AG09309 (cell line): ENCODE measurements around the gene HNRNPA2B1.

Experiments used
- DNase-seq: peaks from one replicate; pipeline ENCODE4 v3.0.0-alpha.2; 2010; ENCODE audit warnings: low read depth
- H3K4me3 ChIP-seq: 2 replicates; pipeline ENCODE4 v1.5.1; 2011; ENCODE audit warnings: mild to moderate bottlenecking, low read depth, low read length, moderate library complexity; ENCODE audit not compliant: control insufficient read depth
- TF ChIP-seq, protein P1 (sequence below): IDR thresholded peaks from 2 replicates; pipeline ENCODE4 v1.5.1; 2011; ENCODE audit warnings: mild to moderate bottlenecking, low read depth, low read length, inconsistent platforms; ENCODE audit not compliant: insufficient read depth, control insufficient read depth; ENCODE audit errors: missing control alignments

Gene HNRNPA2B1

DNA sequence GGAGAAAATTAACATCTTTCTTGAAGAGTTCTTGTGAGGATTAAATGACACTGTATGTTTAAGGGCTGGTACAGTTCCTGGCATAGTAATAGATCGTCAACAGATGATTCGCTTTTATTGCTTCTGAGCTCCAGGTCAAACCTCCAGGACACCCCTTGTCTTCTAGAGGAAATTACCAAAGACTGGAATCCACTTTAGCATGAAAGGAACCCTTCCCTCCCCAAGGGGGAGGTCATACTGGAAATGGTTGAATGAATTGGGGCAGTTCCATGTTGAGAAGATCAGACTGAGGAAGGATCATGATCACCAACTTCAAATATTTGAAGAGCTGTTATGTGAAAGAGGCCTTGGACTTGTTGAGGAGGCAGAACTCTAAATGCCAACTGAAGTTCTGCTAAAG, 39.6 kb downstream of the HNRNPA2B1 start:
- H3K4me3 ChIP-seq: no peak overlapping the region
- TF ChIP-seq, protein P1, sequence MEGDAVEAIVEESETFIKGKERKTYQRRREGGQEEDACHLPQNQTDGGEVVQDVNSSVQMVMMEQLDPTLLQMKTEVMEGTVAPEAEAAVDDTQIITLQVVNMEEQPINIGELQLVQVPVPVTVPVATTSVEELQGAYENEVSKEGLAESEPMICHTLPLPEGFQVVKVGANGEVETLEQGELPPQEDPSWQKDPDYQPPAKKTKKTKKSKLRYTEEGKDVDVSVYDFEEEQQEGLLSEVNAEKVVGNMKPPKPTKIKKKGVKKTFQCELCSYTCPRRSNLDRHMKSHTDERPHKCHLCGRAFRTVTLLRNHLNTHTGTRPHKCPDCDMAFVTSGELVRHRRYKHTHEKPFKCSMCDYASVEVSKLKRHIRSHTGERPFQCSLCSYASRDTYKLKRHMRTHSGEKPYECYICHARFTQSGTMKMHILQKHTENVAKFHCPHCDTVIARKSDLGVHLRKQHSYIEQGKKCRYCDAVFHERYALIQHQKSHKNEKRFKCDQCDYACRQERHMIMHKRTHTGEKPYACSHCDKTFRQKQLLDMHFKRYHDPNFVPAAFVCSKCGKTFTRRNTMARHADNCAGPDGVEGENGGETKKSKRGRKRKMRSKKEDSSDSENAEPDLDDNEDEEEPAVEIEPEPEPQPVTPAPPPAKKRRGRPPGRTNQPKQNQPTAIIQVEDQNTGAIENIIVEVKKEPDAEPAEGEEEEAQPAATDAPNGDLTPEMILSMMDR: no peak
- DNase-seq: no peak

DNA sequence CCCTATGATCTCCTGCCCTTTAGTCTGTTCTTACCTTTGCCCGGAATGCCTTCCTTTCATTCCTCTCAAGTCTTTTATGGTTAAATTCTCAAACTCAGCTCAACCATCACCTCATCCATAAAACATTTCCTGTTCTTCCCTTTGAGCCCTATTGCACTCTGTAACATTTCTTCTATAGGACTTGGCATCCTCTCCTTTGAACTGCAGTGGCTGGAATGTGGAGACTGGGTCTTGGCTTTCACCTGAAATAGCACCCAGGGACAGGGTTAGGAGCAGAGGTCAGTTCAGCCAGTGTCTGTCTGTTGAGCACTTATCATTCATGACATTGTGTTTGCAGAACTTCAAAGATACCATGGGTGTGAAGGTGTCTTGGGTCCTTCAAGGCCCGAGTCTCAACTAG, 41.3 kb downstream of the HNRNPA2B1 start:
- no peak overlapping the region for H3K4me3 ChIP-seq
- TF ChIP-seq, protein P1: no peak
- no peak for DNase-seq

DNA sequence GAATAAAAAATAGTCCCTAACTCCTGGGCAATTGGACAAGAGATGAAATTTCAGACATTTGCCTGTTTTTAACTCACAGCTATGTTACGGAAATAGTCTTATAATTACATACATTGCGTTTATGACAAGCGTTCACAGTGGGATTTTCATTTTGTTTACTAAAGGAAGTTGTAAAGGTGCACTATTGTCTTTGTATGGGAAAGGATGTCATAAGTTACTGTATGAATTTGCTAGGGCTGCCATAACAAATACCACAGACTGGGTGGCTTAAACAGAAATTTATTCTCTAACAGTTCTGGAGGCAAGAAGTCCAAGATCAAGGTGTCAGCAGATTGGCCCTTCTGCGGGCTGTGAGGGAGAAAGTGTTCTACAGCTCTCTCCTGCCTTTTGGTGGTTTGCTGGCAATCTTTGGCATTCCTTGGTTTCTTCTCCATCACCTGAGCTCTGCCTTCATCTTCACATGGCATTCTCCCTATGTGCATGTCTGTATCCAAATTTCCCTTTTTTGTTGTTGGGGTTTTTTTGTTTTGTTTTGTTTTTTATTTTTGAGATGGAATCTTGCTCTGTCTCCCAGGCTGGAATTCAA, 42.9 kb downstream of the HNRNPA2B1 start:
- TF ChIP-seq, protein P1: no peak
- H3K4me3 ChIP-seq: no peak overlapping the region
- no peak for DNase-seq

DNA sequence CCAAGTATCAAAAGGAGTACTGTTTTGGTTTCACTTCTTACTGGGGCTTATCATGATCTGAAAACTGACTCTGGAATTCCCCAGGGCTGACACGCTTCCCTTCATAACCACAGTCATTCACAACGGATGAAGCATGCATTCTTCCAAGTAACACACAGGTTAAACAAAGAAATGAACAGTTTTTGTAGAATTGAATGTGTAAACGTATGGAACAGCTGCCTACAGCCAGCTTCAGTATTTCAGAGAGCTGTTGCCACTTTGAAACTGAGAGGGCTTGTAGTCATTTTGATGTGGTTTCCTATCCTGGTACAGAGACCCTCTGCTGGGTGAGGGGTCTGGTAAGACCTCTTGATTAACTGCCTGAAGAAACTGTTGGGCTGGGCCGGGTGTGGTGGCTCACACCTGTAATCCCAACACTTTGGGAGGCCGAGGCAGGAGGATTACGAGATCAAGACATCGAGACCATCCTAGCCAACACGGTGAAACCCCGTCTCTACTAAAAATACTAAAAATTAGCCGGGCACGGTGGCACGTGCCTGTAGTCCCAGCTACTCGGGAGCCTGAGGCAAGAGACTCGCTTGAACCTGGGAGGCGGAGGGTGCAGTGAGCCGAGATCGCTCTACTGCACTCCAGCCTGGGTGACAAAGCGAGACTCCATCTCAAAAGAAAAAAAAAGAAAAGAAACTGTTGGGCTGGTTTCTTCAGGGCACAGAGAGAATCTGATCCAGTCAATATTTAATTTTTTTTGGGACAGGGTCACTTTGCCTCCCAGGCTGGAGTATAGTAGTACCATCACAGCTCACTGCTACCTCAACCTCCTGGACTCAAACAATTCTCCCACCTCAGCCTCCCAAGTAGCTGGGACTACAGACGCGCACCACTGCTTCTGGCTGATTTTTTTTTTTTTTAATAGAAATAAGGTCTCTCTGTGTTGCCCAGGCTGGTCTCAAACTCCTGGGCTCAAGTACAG, 43.8 kb downstream of the HNRNPA2B1 start:
- no peak overlapping the region for H3K4me3 ChIP-seq
- TF ChIP-seq, protein P1: no peak
- peak; percentile 40 for DNase-seq

DNA sequence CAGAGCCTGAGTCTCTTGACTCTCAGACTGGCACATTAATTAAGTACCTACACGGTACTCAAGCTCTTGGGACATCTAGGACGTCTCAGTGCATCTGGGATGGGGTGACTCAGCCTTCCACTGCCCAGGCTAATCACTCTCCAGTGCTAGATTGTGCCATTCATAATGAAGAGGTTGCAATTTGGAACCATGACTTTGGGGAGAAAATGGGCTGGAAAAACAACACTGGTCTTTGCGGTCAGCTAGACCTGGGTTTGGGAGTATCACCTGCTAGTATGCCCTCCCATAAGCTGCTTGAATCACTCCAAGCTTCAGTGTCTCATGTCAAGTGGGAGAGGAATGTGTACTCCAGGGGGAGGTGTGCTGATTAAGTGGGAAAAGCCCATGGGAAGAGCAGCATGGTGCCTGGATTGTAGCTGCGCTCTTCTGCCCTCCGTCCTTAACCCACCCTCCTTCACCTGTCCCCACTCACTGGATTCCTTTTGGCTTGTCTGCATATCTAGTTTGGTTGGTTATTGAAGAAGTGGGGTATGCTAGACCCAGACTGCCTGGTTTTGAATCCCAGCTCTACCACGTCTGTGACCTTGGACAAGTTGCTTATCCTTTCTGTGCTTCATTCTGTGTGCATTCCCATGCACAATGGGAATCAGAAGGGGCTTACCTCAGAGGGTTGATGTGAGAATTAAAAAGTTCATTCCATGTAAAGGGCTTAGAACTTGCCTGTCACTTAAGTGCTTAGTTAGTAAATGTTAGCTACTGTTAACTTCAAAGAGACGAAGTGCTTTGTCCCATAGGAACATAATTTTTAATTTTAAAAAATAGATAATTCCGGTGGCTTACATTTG, 44.8 kb downstream of the HNRNPA2B1 start:
- DNase-seq: peak; percentile 4
- TF ChIP-seq, protein P1: no peak
- H3K4me3 ChIP-seq: no peak overlapping the region; the same call in 1 of the 2 replicates
